H54 (cell line): ENCODE data around the gene SAPCD2.
"Not testable (repeated sequence)": the region's sequence is repeated elsewhere in the genome, so short reads cannot be mapped to it uniquely, and the experiment has no call there.

Experiments used
- DNase-seq: peaks from one replicate; pipeline ENCODE4 v3.0.0; 2011; ENCODE audit warnings: low spot score, mixed read lengths; ENCODE audit not compliant: insufficient read length
- FAIRE-seq: peaks from 3 replicates; lab custom pipeline; 2011; peaks lifted over from hg19 to GRCh38; lab: Jason Lieb, UNC
- POLR2A ChIP-seq: IDR thresholded peaks from 2 replicates; pipeline ENCODE4 v1.6.1; 2011; ENCODE audit warnings: low read depth, mild to moderate bottlenecking, low read length

SAPCD2 gene

DNA sequence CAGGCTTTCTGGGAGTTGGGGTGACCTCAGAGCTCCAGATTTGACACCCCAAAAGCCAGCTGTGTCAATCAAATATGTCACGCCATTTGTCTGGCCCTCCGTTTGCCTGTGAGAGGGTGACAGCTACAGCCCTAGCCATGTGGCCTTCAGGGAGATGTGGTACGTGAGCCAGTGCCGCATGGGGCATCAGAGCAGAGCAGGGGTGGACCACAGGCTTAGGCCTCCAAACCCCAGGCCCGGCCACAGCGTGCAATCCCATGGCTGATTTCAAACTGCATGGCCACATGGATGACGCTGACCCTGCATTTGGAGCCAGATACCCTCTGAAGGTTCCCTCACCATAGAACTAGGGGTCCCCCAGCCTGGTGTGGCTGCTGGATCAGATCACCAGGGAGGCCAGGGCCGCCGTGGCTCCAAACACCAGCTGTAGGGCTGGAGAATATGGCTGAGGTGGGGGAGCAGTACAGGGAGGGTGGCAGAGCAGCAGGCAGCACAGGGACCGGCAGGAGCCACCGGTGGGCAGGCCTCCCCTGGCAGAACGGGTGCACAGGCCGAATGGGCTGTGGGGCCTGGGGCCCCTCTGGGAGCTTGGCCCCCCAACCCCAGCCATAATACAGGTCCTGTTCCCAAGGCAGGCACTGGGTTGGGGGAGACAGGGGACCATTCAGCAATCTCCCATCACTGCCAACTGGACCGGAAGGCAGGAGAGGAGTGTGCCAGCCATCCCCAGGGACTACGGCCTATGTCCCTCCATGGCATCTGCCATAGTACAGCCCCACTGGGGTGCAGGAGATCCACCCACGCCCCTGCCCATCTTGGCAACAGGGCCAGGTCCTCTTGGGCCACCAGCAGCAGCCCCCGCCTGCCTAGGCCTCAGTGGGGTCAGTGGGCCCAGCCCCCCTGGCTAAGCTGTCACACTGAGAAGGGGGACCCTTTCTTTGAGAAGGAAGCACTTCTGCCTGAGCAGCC lies 1.5 kb downstream of the SAPCD2 start:
- FAIRE-seq (no peak), DNase-seq (no peak)
- no peak for TF ChIP-seq POLR2A

DNA sequence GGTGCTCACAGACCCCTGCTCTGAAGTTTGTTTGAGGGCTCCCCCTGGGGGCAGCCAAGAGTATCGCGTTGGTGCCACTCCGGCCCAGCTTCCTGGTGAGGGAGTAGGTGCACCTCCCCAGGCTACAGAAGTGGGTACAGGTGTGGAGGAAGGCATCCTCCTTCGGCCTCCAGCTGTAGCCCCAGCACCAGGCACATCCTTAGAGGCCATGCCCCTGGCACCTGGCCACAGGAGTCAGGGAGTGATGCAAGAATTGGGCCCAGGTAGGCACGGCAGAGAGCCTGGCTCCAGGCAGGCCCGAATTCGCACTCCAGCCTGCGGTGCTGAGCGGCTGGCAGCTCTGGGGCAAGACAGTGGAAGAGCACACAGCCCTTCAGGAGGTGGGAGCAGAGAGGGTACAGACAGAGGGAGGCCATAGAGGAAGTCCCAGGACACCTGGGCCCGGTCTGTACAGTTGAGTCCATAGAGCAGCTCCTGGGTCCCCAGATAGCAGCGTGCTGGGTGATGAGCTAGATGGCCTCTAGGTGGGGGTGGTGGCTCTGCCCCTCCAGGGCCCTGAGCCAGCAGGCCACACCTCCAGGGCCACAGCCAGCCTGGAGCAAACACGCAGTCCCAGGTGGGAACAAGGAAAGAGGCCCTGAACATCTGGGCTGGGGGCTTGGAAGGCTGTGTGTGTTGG lies 2.4 kb downstream of the SAPCD2 start:
- TF ChIP-seq POLR2A = no peak
- FAIRE-seq (peak; percentile 64), DNase-seq (peak; percentile 93)

DNA sequence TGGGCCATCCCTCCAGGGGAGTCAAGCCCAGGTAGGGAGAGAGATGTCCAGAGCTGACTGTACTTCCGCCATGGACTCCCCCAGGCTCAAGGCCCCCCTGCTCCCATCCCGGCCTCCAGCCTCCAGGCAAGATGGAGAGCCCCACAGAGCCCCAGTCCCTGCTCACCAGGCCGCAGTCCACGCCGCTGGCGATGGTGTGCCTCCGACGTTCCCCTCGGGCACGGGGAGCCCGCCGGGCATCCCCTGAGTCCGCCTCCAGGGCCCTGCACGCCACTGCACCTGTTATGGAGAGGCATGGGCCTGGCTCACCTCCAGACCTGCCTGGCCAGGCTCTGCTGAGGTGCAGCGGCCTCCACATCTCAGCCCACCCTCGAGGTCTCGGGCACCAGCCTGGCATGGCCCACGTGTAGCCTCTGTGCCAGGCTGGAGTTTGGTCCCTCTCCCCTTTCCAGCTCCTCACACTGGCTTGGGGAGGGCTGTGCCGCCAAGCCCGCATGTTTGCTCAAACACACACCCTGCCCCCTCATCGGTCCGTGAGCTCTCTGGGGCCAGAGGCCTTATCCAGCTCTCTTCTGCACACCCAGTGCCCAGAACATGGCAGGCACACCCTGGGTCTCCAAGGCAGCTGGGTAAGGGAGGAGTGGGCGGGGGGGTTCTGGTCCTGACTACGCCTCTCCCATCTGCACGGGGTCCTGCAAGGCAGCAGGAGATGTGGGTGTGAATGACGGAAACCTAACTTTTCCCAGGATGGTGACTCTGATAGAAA lies 4.1 kb downstream of the SAPCD2 start:
- TF ChIP-seq POLR2A = no peak
- FAIRE-seq = no peak
- no peak for DNase-seq

DNA sequence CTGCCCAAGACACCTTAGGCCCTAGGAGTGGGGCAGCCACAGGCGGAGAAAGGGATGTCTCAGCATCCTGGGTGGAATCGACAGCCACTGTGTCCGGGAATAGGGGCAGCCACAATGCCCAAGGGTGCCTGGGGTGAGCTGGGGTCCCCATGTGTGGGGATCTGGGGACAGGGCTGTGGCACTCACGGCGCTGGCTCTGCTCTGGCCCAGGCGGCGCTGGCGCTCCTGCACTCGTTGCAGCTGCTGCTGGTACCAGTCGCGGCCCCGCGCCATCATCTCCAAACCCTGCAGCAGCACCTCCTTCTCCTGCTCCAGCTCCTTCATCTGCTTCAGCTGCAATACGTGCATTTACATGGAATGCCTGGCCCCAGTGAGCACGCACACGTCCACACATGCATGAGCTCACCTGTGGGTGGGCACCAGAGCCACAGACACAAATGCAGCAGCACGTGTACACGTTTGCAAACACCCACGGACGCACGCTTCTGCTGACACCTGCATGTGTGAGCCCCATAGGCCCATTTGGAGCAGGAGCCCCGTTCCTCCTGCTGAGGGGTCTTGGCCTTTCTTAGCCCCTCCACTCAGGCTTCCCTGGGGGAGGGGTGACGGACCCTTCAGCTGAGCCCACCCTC lies 4.9 kb downstream of the SAPCD2 start:
- DNase-seq (no peak), FAIRE-seq (no peak)
- no peak for TF ChIP-seq POLR2A

DNA sequence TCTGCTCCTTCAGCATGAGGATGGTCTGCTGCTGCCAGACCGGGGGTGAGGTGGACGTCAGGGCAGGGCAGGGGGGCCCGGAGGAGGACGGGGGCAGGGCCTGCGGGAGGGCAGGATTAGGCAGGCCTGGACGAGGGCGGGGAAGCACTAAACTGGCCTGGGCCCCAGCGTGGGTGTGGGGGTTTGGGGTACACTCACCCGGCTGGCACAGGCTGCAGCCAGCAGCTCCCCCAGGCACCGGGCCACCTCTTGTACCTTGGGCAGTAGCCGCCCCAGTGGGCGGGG lies 5.5 kb downstream of the SAPCD2 start:
- TF ChIP-seq POLR2A = no peak
- FAIRE-seq (no peak), DNase-seq (no peak)

DNA sequence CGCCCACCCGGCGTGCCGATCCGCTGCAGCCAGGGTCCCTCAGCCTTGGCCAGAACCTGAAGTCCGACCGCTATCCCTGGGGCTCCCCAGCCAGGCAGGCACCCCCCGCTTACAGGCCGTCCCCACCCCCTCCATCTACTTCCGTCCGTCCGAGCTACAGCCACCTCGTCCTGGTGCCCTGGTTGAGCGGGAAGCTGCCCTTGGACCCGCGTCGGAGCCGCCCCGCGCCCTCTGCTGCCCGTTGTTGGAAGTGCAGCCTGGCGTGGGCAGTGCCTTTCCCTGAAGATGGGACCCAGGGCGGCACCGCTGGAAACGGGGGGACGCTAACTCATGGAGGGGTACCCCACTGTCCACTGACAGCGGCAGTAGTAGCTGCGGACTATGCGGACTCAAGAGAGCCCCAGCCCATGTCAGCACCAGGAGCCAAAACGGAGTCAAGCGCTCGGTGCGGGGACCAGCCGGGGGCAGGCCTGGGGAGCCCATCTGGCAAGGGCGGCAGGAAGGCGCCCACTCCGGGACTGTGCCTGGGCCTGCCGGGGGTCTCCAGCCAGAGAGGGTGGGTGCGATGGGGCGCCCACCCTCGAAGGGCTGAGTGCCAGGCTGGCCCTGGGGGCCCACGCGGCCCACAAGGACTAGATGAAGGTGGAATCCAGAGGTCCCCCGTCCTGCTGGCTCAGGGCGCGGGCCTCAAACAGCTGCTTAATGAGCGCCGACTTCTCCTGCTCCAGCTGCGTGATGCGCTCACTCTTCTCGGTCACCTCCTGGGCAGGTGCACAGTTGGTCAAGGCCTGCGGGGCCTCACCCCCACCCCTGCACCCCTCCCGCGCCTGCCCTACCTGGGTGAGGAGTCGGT lies 6.1 kb downstream of the SAPCD2 start:
- peak; percentile 94 for DNase-seq
- TF ChIP-seq POLR2A = no peak
- no peak for FAIRE-seq

DNA sequence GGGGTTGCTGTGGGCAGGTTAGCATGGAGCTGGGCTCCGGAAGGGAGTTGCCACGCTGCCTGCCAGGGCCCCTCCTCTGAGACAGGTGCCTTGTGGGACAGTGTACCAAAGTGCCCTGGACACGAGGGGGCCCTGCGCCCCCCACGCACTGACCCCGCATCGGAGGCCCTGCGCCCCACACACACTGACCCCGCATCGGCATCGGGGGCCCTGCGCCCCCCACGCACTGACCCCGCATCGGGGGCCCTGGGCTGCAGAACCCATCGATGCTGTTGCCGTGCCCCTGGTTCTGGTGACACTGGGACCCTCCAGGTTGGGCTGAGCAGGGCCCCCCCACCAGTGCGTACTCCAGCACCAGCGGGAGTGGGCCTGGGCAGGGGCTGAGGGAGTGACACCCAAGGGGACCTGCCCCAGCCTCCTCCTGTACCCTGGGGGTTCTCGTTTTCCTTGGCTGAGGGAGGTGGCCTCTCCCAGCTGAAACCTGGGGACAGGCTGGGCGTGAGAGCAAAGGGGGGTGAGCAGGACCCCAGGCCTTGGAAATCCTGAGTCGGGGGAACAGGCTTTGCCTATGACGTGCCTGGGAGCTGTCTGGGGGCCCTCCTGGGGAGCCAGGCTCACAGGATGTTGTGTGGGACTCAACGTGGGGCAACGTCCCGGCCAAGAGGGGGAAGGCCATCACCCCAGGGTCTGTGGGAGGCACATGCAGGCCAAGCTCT lies 6.9 kb downstream of the SAPCD2 start:
- no peak for DNase-seq
- TF ChIP-seq POLR2A = no peak
- no peak for FAIRE-seq

DNA sequence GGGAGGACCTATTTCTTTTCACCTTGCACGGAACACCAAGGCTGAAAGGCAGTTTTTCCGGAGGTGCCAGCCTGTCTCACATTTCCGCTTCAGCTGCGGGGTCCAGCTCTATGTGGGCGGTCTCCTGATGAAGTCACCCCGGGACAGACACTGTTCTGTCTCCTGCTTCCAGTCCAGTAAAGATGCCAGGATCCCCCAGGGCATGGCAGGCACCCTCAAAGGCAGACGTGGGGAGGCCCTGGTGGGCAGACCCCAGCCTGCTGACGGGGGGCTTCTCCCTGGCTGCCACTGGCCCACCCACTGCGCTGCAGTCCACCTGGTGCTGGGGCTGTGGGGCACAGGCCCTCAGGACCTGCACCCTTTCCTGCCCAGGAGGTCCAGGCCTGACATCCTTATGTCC lies 7.6 kb downstream of the SAPCD2 start:
- FAIRE-seq, DNase-seq: not testable (repeated sequence)

DNA sequence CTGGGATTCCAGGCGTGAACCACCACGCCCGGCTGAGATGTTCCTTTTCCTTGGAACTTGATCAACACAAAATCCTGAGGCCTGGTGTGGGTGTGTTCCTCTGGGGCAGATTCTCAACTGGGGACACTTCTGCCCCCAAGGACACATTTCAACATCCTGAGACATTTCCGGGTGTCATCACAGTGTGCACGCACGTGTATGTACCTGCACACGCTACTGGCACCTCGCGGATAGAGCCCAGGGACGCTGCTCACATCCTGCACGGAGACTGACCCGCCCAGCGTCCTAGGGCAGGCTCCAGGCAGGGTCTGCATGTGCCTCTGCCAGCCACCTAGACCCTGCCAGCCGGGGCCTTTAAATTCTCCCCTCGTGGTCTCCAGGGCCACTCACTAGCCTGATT lies 8.0 kb downstream of the SAPCD2 start:
- DNase-seq (no peak), FAIRE-seq (no peak)
- TF ChIP-seq POLR2A = no peak

DNA sequence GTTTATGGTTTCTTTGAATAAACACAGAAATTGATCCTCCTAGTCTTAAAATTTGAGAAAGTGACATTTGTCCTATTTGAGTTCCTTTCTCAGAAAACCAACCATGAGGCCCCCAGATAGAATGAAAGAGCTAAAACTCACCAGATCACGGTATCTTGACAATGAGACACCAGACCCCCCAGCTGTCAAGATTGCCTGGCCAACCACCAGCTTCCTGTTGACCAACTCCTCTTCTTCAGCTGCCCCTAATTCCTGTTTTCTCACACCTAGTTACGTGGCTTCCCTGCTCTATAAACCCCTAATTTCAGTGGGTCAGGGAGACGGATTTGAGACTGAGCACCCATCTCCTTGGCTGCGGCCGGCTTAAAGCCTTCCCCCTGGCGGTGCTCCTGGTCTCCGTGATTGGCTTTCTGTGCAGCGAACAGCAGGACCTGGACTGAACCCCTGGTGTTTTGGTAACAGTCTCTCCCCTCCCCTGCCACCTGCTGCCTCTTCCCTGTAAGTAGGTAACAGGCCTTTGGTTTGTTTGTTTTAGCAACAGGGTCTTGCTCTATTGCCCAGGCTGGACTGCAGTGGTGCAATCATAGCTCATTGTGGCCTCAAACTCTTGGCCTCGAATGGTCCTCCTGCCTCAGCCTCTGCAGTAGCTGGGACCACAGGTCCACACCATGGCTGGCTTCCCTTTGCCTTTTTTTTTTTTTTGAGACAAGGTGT lies 11.7 kb downstream of the SAPCD2 start:
- no peak for FAIRE-seq
- no peak for DNase-seq
- TF ChIP-seq POLR2A = no peak

DNA sequence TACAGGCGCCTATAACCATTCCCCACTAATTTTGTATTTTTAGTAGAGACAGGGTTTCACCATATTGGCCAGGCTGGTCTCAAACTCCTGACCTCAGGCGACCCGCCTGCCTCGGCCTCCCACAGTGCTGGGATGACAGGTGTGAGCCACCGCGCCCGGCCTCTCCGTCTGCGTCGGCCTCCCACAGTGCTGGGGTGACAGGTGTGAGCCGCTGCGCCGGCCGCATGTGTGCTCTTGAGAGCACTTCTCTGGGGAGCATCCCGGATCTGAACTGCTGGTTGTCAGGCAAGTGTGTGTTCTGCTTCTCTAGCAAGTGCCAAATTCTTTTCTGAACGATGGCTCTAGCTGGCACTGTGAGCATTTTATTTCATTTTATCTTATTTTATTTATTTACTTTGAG lies 12.8 kb downstream of the SAPCD2 start:
- no peak for FAIRE-seq
- TF ChIP-seq POLR2A = no peak
- DNase-seq = no peak
